ENCODE data around the gene NOX5.
"Not testable (repeated sequence)": the region's sequence is repeated elsewhere in the genome, so short reads cannot be mapped to it uniquely, and the experiment has no call there.

Gene NOX5

DNA sequence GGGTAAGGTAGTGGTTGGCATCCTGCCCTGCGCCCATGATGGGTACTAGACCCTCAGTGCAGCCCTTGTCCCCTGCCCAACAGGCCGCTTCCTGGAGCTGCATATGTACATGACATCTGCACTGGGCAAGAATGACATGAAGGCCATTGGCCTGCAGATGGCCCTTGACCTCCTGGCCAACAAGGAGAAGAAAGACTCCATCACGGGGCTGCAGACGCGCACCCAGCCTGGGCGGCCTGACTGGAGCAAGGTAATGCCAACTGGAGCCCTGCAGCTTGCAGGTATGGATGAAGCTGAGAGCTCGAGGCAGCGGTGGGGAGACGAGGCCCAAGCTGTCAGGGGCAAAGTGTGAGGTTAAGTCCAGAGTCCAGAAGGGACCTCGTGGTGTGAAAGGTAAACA, 40.8 kb downstream of the NOX5 start:
- DNase-seq (ENCODE audit: low read depth in 2 of 3, low spot score in 2 of 3) = no peak

DNA sequence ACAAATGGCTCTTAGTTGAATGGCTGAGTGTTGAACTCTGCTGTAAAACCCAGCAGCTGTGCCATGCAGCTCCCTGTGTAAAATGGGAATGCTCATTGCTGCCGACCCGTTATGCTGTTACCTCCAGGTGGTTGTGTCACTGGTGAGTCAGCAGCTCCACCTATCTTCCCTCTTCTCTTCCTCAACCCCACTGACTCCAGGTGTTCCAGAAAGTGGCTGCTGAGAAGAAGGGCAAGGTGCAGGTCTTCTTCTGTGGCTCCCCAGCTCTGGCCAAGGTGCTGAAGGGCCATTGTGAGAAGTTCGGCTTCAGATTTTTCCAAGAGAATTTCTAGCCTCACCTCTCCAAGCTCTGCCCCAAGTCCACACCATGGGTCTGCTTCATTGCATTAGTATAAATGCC, 41.9 kb downstream of the NOX5 start:
- DNase-seq (ENCODE audit: low read depth in 2 of 3, low spot score in 2 of 3) = no peak

DNA sequence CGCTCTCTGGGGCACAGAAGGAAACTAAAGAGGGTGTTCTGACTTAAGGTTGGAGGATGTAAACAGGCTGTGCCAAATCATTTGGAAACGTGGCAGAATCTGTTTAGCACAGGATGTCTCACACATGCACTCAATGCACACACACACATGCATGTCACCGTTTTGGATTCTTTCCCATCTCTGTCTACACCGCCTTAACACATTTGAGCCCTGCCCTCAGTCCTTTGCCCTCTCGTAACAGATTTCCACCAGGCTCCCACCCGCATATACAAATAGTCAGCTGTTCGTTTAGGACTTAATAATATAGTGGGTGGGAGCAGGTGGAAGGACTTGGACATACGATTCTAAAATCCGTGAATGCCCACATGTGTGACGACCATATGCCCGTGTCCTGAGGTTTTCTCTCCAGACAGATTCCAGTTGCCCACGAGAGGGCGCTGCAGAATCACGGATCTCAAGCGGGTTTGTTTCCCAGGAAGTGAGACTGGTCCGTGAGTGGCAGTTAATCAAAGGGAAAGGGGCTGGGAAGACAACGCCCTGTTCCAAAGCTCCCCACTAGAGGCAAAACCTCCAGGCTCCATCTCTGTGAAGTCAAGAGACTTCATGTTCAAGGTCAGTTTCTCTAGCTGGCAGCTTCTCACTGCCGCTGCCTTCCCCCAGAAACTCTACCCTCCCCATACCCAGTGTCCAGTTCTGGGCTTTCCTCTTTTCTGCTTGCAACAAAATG, 44.5 kb downstream of the NOX5 start:
- DNase-seq (ENCODE audit: low read depth in 2 of 3, low spot score in 2 of 3) = peak; percentile 23 to 59 (median 52)

DNA sequence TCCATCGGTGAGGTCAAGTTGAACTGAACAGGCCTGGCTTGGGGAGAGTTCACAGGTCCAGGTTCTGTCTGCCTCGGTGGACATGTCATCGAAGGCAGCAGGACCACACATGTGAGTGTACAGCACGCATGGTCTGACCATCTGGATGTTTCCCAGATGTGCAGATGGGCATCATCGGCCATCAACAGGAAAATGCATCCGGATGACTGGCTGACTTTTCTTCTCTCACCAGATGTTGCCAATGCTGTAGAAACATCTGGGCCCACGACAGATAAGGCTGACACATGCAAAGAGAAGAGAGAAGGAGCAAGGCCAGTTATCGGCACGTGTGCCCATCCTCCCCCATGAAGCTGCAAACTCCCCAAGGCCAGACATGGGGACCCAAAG, 45.1 kb downstream of the NOX5 start:
- no peak for DNase-seq (ENCODE audit: low read depth in 2 of 3, low spot score in 2 of 3)

DNA sequence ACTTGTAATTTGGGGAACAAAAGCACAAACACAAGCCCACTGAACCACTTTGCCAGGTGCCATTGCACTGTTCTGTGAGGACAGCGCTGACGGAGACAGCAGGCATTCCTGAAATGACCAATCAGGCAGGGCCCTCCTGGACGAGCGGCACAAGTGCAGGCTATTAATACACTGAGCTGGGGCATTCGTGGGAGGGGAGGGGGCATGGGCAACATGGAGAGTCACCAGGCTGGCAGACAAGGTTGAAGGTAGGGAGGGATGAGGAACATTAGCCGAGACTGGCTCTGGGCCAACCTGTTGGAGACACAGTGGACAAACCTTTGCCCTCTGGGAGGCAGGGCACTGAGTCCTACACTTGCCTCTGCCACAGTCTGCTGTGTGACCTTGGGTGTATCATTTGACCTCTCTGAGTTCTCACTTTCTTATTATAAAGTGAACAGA, 45.6 kb downstream of the NOX5 start:
- no peak for DNase-seq (ENCODE audit: low read depth in 2 of 3, low spot score in 2 of 3)

DNA sequence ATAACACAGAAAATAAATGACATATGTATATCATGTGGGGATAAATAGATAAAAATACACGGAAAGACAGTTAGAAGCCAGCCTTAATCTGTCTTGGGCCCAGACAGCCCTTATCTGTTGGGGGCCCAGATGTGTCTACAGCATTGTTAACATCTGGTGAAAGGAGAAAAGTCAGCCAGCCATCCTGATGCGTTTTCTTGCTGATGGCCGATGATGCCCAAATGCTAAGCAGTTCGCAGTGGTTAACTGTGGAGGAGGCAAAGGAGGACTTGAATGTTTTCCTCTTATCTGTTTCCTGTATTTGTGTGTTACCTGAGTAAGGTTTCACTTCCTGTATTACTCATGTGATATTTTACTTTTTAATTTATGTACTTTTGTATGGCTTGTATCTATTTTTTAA, 46.2 kb downstream of the NOX5 start:
- DNase-seq (ENCODE audit: low read depth in 2 of 3, low spot score in 2 of 3) = no peak

DNA sequence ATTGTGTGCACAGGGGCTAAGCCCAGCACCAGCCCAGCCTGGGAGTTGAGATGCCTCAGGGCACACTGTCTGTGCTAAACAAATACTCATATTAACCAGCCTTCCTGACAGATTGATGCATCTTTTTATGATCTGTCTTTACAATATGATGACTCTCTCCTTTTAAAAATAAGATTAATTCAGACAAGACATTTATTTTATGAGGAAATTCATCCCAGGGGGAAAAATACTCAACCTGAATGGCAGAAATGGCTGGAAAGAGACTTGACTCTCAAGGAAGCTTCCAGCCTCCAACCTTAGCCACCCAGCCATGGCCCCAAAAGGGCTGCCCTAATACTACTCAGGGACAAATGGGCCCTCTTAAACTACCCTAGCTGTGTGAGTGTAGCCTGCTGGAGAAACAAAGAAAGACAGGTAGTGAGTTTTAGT, 46.9 kb downstream of the NOX5 start:
- DNase-seq (ENCODE audit: low read depth in 2 of 3, low spot score in 2 of 3) = no peak

DNA sequence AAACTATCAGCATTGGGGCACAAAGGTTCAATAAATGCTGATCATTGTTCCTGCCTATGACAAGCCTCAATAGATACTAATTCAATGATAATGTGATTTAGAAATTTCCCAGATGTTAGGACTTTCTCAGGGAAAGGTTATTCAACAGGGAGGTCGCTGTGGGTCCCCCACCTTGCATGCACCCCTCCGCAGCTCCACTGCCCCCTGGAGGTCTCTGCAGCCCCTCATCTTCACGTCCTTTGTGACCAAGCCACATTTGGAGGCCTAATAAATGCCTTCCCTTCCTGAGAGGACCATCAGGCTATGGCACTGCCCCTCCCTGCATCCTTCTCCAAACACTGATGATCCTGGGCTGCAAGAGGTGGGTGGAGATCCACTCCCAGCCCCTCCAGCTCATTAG, 50.2 kb downstream of the NOX5 start:
- no peak for DNase-seq (ENCODE audit: low read depth in 2 of 3, low spot score in 2 of 3)

DNA sequence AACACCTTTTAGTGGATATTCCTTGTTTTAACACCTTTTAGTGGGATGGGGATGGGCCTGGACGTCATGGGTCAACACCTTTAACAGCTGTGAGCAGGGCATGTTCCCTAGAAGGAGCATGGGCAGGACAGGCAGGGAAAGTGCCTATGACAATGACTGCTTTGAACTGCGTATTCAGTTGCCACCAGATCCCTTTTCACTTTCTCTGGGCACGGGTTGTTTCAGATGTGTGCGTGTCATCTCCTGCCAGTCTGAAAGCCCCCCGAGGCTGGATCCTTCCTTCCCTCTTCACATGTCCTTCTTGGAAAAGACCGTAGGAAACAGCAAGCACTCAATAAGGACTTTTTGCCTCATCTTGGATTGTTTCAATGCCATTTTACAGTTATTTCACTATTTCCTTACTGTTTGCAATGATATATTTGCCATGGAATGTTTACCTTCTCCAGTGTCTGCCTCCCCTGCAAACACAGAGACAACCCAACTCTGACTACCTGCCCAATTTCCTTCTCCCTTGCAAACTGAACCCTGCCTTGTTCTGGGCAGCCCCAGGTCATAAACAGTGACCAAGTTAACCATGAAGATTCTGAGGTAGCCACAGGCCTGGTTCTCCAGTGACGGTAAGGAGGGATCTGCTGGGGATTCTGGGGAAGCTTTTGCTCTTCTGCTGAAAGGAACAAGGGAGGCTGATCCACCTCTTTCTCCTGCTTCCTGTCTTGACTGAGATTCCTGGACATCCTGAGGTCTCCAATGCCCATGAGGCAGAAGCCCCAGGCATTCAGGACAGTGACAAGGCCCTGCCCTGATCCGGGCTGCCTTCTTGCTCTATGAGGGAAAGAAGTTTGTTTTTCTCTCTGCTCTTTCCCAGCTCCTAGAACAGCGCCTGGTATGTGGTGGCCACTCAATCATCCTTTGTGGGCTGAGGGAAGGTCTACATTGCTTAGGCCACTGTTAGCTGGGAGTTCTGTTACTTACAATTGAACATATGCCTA, 51.8 kb downstream of the NOX5 start:
- no peak for DNase-seq (ENCODE audit: low read depth in 2 of 3, low spot score in 2 of 3)

DNA sequence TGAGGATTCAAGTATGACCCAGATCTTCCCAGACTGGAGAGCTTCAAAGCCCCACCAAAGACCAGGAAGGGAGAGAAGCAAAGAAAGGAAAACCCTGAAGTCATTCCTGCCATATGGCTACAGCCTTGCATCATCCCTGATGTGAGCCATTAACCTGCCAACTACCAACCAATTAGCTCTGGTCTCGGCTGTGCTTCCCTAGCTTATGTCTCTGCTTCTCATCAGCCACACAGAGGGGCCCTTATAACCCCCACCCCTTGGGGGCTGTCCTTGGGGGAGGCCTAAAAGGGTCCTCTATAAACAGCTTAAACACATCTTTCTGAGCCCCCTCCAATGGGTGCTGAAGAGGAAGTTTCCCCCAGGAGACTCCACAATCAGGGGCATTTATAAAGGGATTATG, 52.8 kb downstream of the NOX5 start:
- no peak for DNase-seq (ENCODE audit: low read depth in 2 of 3, low spot score in 2 of 3)

DNA sequence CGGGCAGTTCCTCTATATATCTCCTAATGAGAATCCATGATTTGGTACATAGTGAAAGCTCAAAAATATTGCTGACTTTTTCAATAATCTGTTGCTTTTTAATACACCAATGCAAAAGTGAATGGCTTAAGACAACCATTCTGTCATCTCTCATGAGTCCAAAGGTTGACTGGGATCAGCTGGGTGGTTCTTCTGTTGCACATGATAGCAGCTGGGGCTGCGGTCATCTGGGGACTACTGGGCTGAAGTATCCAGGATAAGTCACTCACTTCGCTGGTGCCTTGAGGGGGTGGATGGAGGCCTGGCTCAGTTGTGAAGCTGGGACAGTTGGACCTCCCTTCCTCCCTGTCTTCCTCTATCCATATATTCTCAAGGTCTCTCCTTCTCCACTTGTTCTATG, 53.7 kb downstream of the NOX5 start:
- no peak for DNase-seq (ENCODE audit: low read depth in 2 of 3, low spot score in 2 of 3)

DNA sequence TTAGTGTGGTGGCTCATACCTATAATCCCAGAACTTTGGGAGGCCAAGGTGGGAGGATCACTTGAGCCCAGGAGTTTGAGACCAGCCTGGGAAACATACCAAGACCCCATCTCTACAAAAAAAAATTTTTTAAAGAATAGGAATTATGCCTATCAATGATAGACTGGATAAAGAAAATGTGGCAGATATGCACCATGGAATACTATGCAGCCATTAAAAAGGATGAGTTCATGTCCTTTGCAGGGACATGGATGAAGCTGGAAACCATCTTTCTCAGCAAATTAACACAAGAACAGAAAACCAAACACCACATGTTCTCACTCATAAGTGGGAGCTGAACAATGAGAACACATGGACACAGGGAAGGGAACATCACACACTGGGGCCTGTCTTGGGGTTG, 54.8 kb downstream of the NOX5 start:
- not testable (repeated sequence) for DNase-seq (ENCODE audit: low read depth in 2 of 3, low spot score in 2 of 3)

DNA sequence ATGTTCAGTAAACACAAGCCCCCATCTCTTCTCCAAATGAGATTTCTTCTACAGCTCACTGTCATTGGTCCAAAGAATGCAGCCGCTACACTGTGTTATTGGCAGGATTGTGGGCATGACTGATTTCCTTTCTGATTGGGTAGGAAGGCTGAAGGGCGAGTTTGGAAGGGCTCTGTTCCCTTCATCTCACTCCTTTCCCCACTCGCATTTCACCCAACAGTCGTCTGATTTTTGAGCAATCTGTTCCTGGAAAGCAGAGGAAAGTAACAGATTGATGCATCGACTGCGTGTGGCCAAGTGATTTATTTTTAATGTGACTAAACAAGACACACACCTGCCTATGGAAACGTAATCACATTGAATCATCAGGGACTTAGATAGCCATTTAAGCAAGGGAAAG, 55.5 kb downstream of the NOX5 start:
- no peak for DNase-seq (ENCODE audit: low read depth in 2 of 3, low spot score in 2 of 3)

DNA sequence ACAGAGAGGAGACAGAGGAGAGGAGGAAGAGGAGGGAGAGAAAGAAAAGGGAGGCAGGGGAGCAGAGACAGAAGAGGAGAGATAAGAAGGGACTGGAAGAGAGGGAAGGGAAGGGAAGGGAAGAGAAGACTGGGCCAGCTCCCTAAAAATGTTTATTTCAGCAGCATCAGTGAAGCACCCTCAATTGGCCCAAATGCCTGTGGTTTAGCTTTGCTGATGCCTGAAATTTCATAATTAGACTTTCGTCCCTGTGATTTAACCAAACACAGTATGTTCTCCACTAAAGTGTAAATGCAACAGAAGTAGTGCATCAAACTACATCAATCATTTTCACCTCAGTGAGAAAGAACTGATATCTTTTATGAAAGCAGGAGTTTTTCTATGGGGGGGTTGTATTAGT, 55.9 kb downstream of the NOX5 start:
- no peak for DNase-seq (ENCODE audit: low read depth in 2 of 3, low spot score in 2 of 3)

DNA sequence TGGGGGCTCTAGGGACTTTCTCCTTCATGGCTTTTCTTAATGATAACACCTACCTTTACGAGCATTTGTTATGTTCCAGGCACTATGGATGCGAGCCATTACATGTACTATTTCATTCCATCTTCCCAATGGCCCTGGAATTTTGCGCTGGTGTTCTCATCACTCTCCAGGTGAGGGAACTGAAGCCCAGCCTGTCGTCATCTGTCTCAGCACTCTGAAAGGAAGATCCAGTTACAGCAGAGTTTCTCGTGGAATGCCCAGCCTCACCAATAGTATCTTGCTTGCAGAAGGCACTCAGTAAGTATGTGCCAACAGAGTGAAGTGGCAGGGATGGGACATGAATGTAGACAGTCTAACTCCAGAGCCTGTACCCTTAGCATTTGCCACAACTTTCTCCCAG, 56.8 kb downstream of the NOX5 start:
- DNase-seq (ENCODE audit: low read depth in 2 of 3, low spot score in 2 of 3) = no peak

DNA sequence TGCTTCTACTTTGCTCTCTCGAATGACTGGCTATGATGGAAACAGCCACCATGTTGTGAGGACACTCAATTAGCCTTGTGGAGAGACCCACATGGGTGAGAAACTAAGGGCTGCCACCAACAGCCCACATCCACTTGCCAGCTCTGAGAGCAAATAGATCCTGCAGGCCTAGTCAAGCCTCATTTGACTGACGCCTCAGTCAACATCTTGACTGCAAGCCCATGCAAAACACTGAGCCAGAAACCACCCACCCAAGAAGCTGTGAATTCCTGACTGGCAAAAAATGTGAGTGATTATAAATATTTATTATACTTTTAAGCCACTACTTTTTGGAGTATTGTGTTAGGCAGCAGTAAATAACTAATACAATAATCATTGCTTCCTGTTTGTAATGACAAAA, 58.4 kb downstream of the NOX5 start:
- no peak for DNase-seq (ENCODE audit: low read depth in 2 of 3, low spot score in 2 of 3)

DNA sequence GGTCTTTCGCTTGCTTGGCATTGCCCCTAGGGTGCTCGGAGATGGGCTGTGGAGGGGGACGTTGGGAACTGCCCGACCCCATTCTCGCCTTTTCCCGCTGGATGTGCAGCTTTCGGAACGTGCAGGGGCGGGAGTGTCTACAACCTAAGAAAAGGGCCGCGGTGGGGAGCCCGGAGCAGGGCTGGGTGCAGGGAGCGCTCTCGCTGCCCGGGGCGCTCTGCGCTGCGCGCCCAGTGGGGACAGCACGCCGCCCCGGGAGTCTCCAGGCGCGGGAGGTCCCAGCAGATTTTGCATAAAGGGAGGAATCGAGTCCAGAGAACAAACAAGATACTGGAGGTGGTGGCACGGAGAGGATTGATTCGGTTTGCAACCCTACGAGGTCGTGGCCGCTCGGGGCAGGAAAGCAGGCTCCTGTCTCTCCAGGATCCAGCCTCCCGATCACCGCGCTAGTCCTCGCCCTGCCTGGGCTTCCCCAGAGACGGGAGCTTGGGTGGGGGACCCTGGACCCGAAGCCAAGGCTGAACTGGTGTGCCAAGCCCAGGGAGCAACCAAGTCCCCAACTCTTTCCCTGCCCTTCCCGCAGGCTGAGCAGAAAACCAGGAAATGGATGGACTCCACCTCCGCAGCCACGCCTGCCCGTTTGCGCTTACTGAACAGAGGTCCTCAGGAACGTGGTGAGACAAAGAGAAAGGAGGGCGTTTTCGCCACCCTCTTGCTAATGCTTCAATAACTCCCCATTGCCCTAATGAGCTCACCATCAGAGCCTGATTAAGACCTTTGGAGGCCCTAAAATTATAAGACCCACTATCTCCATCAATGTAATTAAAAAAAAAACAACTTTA, 59.7 kb downstream of the NOX5 start:
- DNase-seq (ENCODE audit: low read depth in 2 of 3, low spot score in 2 of 3) = no peak

DNA sequence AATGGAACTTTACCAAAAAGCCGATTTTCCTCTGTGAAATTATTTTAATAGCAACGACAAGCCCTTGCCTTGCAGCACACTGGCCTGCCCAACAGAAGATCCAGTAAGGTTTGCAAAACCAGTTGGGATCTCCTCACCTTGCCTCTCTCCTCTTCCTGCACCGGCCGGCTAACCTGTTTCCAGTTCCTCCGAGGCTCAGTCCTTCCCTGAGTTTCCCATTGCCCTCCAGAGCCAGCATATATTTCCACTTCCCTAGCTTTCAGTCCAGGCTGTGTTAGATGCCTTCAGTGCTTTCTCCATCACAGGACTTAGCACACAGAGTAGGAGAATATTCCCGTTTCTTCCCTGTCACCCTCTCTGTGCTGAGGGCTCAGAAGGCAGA, 60.3 kb downstream of the NOX5 start:
- no peak for DNase-seq (ENCODE audit: low read depth in 2 of 3, low spot score in 2 of 3)

DNA sequence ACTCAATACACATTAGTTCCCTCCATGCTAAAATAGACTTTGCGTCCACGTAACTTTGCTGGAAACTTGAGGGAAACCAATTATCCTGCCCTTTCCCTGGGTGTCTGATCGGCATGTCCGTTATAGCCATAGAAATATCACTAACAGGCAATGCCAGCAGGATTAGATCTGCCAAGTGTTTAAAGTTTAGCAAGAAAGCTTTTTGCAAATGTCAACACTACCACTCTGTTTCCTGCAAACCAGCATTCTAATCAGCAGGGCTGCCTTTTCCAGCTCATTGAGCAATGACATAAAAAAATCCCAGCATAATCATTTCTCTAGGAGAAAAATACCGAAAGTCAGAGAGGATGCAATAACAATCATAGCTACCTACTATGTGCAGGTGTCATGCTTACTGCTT, 60.9 kb downstream of the NOX5 start:
- DNase-seq (ENCODE audit: low read depth in 2 of 3, low spot score in 2 of 3) = no peak

DNA sequence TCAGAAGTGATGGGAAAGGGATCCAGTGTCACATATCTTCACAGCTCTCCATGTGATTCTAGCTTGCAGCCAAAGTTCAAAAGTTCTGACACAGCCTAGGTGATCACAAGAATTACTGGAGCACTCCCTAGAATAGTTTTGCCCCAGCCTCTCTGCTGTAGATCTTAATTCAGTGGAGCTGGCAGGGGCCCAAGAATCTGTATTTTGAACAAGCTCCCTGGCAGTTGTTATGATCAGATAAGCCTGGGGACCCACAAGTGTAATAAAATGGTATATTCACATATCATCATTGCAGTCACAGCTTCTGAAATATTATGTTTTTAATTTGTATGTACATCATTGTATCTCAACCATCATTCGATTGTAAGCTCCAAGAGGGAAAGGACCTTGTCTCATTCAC, 62.3 kb downstream of the NOX5 start:
- DNase-seq (ENCODE audit: low read depth in 2 of 3, low spot score in 2 of 3) = no peak

DNA sequence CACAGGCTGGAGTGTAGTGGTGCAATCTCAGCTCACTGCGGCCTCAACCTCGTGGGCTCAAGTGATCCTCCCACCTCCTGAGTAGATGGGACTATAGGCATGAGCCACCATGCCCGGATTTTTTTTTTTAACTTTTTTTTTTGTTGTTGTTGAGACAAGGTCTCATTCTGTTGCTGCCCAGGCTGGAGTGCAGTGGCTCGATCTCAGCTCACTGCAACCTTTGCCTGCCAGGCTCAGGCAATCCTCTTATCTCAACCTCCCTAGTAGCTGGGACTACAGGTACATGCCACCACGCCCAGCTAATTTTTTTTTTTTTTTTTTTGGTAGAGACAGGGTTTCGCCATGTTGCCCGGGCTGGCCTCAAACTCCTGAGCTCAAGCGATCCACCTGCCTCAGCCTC, 64.1 kb downstream of the NOX5 start:
- no peak for DNase-seq (ENCODE audit: low read depth in 2 of 3, low spot score in 2 of 3)

All from activated CD8-positive, alpha-beta memory T cell treated with anti-CD3 and anti-CD28 coated beads for 48 hours (primary cell).